Measurements from ENCODE around the gene RPLP2. TPM values are rescaled to one million over a fixed set of nuclear protein-coding genes. Genes with fewer than 3 reads are reported as not detected.

RPLP2 gene
- total and polyA plus RNA-seq, 2 of the 4 experiments (the other 2 are of a cell fraction), result 59.9 to 1,897 TPM

- peak overlapping the region; percentile 93 for H4K91ac ChIP-seq (ENCODE audit: insufficient read depth, low read depth, low read length)
- TF ChIP-seq CTCF (conservative IDR thresholded peaks at IDR 0.05; ENCODE audit: low read depth, low read length) (no peak), MAZ (IDR thresholded peaks at IDR 0.05; ENCODE audit: borderline replicate concordance, low read depth, low read length) (peak; percentile 49; the same call in 1 of the 2 replicates), CHD1 (IDR thresholded peaks at IDR 0.05; ENCODE audit: low read depth, low read length) (no peak)
- peak overlapping the region; percentile 99 for H3K14ac ChIP-seq (replicated peaks; ENCODE audit: low read depth, low read length)
- H3K4ac ChIP-seq (ENCODE audit: low read depth, low read length), result peak overlapping the region; percentile 96
- ChIA-PET POLR2A (ENCODE audit: unreplicated experiment) (no interaction called here), CTCF (no interaction called here)
- peak overlapping the region; percentile 90 for H3K18ac ChIP-seq (ENCODE audit: low read depth, low read length)
- peak overlapping the region; percentile 100 for H2BK5ac ChIP-seq (ENCODE audit: low read depth, low read length, poor library complexity, severe bottlenecking)
- peaks cover 4% of the 10 kb centered on the region; the same call in 1 of the 2 replicates for H3K36me3 ChIP-seq (ENCODE audit: control insufficient read depth, insufficient read depth, low read length)
- peak overlapping the region; percentile 100 for H2AK9ac ChIP-seq (replicated peaks; ENCODE audit: low read depth, low read length, poor library complexity)
- no peak overlapping the region for H3K4me3 ChIP-seq (ENCODE audit: insufficient read depth, low read depth, low read length)
- in situ Hi-C loops (cut with MboI; ENCODE audit: low sequenced_read_pairs), result no loop called here
- peaks cover 23 to 68% of the 10 kb centered on the region in 2 experiments; a peak in 3 of 4 replicates for H3K79me1 ChIP-seq (ENCODE audit: low read depth in 1 of 2, low read length in 2 of 2)
- intact Hi-C loops (cut with micrococcal nuclease), result loop anchor here (10.0 kb wide), 1 partner anchor 209 kb away; no protein-coding TSS in a partner anchor
- peak overlapping the region; percentile 95 for H2BK120ac ChIP-seq (ENCODE audit: low read depth, low read length)
- peak overlapping the region; percentile 92 for H4K5ac ChIP-seq (ENCODE audit: low read depth, low read length)
- peak overlapping the region; percentile 98 for H3K27ac ChIP-seq (ENCODE audit: insufficient read depth, low read length)
- peak overlapping the region; percentile 54 for H2AFZ ChIP-seq (replicated peaks; ENCODE audit: low read length, poor library complexity)
- peaks cover 15% of the 10 kb centered on the region for H3K9me1 ChIP-seq (ENCODE audit: insufficient read depth, low read length)
- H3K27me3 ChIP-seq (ENCODE audit: control insufficient read depth, insufficient read depth, low read length), result no peaks in the 10 kb centered on the region
- H2AK5ac ChIP-seq (ENCODE audit: low read depth, low read length), result peak overlapping the region; percentile 100
- H2BK20ac ChIP-seq (ENCODE audit: low read depth, low read length), result peak overlapping the region; percentile 92
- peak overlapping the region; percentile 32 to 91; a peak in 2 of 4 replicates for H4K8ac ChIP-seq (ENCODE audit: low read depth in 2 of 2, low read length in 2 of 2)
- peaks cover 43% of the 10 kb centered on the region for H4K20me1 ChIP-seq (ENCODE audit: insufficient read depth, low read length)
- DNase-seq, result no peak
- H3K56ac ChIP-seq (ENCODE audit: extremely low read depth, insufficient read depth, low read length), result peak overlapping the region; percentile 70; the same call in 1 of the 2 replicates
- H3K4me1 ChIP-seq (ENCODE audit: control insufficient read depth, insufficient read depth, low read length), result peaks cover 41% of the 10 kb centered on the region
- no TSS peak for BruUV-seq (replicated peaks)
- peak overlapping the region; percentile 92 for H3K4me2 ChIP-seq (ENCODE audit: low read depth, low read length)
- peak overlapping the region; percentile 80 for H3K9ac ChIP-seq (ENCODE audit: low read depth, low read length)
- no peaks in the 10 kb centered on the region for H3K9me3 ChIP-seq (ENCODE audit: control insufficient read depth, insufficient read depth, low read length)
- peak overlapping the region; percentile 42; the same call in 1 of the 3 replicates for H2BK15ac ChIP-seq (ENCODE audit: low read depth, low read length)
- ATAC-seq (ENCODE audit: low read depth), result no peak
- 29% methylated on average over 4 of the region's 8 CpGs; no CpG with 5 or more reads in 1 of the 2 experiments for WGBS, 2 experiments (ENCODE audit: extremely low coverage in 2 of 2, insufficient read length in 1 of 2)
- peak overlapping the region; percentile 90 for H3K23ac ChIP-seq (ENCODE audit: low read depth, low read length)
- dilution Hi-C loops (cut with HindIII; ENCODE audit: low sequenced_read_pairs, unreplicated experiment), result no loop called here
These were observed 36.2 kb downstream of the RPLP2 start for GRCh38 chr11:845872-846495.
